Tibial nerve (tissue), 4 donors: ENCODE results near the gene SMLR1.

Experiments used
- CTCF ChIP-seq, 5 experiments: fragments of 200-600 bp in 3 of 5; fragments of 450-650 bp in 2 of 5; sonication (generic) in 3 of 5; IDR thresholded peaks; one replicate each; pipeline ENCODE4 v1.5.1; 2016 to 2019; ENCODE audit warnings: antibody characterized with exemption in 5 of 5, mild to moderate bottlenecking in 3 of 5, moderate library complexity in 2 of 5
- EP300 ChIP-seq, 2 donors: sonication (generic); formaldehyde crosslinking; IDR thresholded peaks; one replicate each; pipeline ENCODE4 v1.6.1; 2017; ENCODE audit warnings: antibody characterized with exemption in 2 of 2, mild to moderate bottlenecking in 1 of 2
- POLR2A ChIP-seq, 2 donors: fragments of 450-650 bp; IDR thresholded peaks; one replicate each; pipeline ENCODE4 v1.6.1; 2017; ENCODE audit warnings: antibody characterized with exemption in 2 of 2, mild to moderate bottlenecking in 2 of 2, moderate library complexity in 2 of 2

- TF ChIP-seq CTCF (IDR thresholded peaks at IDR 0.05) (no peak), POLR2A (IDR thresholded peaks at IDR 0.05) (no peak), EP300 (IDR thresholded peaks at IDR 0.05) (no peak)
These were observed 32.1 kb downstream of the SMLR1 start for GRCh38 chr6:130859161-130859867.
